Ovary (tissue), 9 donors: ENCODE data around the gene PRKACG. TPM values are rescaled to one million over a fixed set of nuclear protein-coding genes. Genes with fewer than 3 reads are reported as not detected.

Experiments
- DNase-seq, 5 donors: peaks; one replicate each; pipeline ENCODE4 v3.0.0-alpha.2; 2019 to 2020
- H3K27ac ChIP-seq, 2 donors: fragments of 200-600 bp; one replicate each; pipeline versions ENCODE4 v1.5.1 to v1.8.0; 2019 to 2022
- H3K27me3 ChIP-seq: fragments of 200-600 bp; one replicate; pipeline ENCODE4 v1.8.0; 2022
- H3K36me3 ChIP-seq: fragments of 200-600 bp; sonication (generic); one replicate; pipeline ENCODE4 v1.5.1; 2019
- H3K4me1 ChIP-seq: one replicate; pipeline ENCODE4 v1.8.1; 2013; ENCODE audit warnings: mild to moderate bottlenecking, moderate library complexity; ENCODE audit not compliant: insufficient read depth
- H3K4me3 ChIP-seq: fragments of 200-600 bp; sonication (generic); one replicate; pipeline ENCODE4 v1.5.1; 2017
- H3K9me3 ChIP-seq, 2 donors: fragments of 200-600 bp in 1 of 2; sonication (generic) in 1 of 2; one replicate each; pipeline versions ENCODE4 v1.5.1 to v1.8.1; 2013 to 2019; ENCODE audit warnings: mild to moderate bottlenecking in 1 of 2, moderate library complexity in 1 of 2
- CTCF ChIP-seq, 3 donors: fragments of 450-650 bp in 2 of 3; fragments of 200-600 bp in 1 of 3; IDR thresholded peaks; one replicate each; pipeline versions ENCODE4 v1.5.1 to v1.8.0; 2016 to 2022; ENCODE audit warnings: antibody characterized with exemption in 3 of 3, mild to moderate bottlenecking in 1 of 3
- EP300 ChIP-seq: sonication (generic); formaldehyde crosslinking; IDR thresholded peaks from one replicate; pipeline ENCODE4 v1.6.1; 2017; ENCODE audit warnings: antibody characterized with exemption
- POLR2A ChIP-seq: fragments of 450-650 bp; IDR thresholded peaks from one replicate; pipeline ENCODE4 v1.6.1; 2017; ENCODE audit warnings: antibody characterized with exemption, mild to moderate bottlenecking, moderate library complexity
- WGBS, 3 donors: extraction: QIAGEN DNeasy Blood & Tissue Kit in 1 of 3; methylation state at CpG; one replicate each; pipeline versions ENCODE4 v1.1.5 to v1.1.7; 2013 to 2017; 5-methylcytosine and 5-hydroxymethylcytosine counted together
- intact Hi-C, 4 donors: fragments of 100-400 bp; cut with DNase I; formaldehyde crosslinking; loops; one replicate each; pipeline versions ENCODE4 v1.11.0 to v1.15.1; 2022 to 2023
- polyA plus RNA-seq, 2 donors: library from polyadenylated mRNA; stranded (reverse); fragments of 200-250 nt in 1 of 2; fragments of 350-450 nt in 1 of 2; fragmentation: Illumina TruSeq in 1 of 2; extraction: RNeasy Lipid Tissue Mini Kit (QIAGEN cat#74804) in 1 of 2; gene quantifications; one replicate each; pipeline ENCODE4 v1.2.3, GENCODE V29; 2013 to 2014
- total RNA-seq, 7 donors: library from RNA; depleted of rRNA in 2 of 7; stranded (reverse); fragments of >200 nt in 2 of 7; fragmentation: NEBNext Ultra II Directional in 3 of 7; extraction: Animal tissue kit (Norgen Biotek cat#: 25700) in 3 of 7; gene quantifications; one replicate each; pipeline versions ENCODE4 v1.1.0 to v1.2.4, GENCODE V29; 2016 to 2023
- donor health status: DM: no; HTN: no; CAD: no; lungs with moderate emphysema.
- donor health status: DM: no; HTN: no; CAD: no.
- donor health status: Bipolar disorder and iron deficiency.
- donor health status: DM: yes; HTN: yes; CAD: no.
- donor health status: DM: no; HTN: no; CAD: no.
- donor health status: DM: yes; HTN: yes; CAD: no.

Gene PRKACG
- total and polyA plus RNA-seq, 9 donors = not detected

GRCh38 chr9:69023650-69024049 is 9.7 kb upstream of the PRKACG start:
- no peak overlapping the region for H3K27ac ChIP-seq
- TF ChIP-seq EP300 (no peak), POLR2A (no peak)
- H3K4me1 ChIP-seq = no peaks in the 10 kb centered on the region
- no peak for DNase-seq
- no peaks in the 10 kb centered on the region for H3K36me3 ChIP-seq
- no peak overlapping the region for H3K4me3 ChIP-seq
- H3K27me3 ChIP-seq = no peaks in the 10 kb centered on the region
- H3K9me3 ChIP-seq = no peaks in the 10 kb centered on the region
- WGBS, 3 donors = 38 to 53% (median 46%) methylated on average over 7 of the region's 7 CpGs
- intact Hi-C loops = loop anchor here in 2 of 4 donors (2.0 to 10.0 kb wide), 2 partner anchors 21 to 439 kb away; no protein-coding TSS in a partner anchor

- Histone ChIP-seq H3K36me3 (no peaks in the 10 kb centered on the region), H3K4me1 (no peaks in the 10 kb centered on the region), H3K27me3 (no peaks in the 10 kb centered on the region), H3K27ac (no peak overlapping the region), H3K9me3 (no peaks in the 10 kb centered on the region), H3K4me3 (no peak overlapping the region)
- WGBS, 3 donors = 96 to 99% (median 97%) methylated on average over 8 of the region's 8 CpGs
- intact Hi-C loops = loop anchor here in 1 of 4 donors (10.0 kb wide), 1 partner anchor 436 kb away; no protein-coding TSS in a partner anchor
- TF ChIP-seq POLR2A (no peak), CTCF (IDR thresholded peaks at IDR 0.05) (no peak), EP300 (no peak)
- DNase-seq = no peak
Measured at GRCh38 chr9:69020301-69021145, 6.6 kb upstream of the PRKACG start.

GRCh38 chr9:69019808-69020207 is 5.9 kb upstream of the PRKACG start:
- intact Hi-C loops = loop anchor here in 1 of 4 donors (10.0 kb wide), 1 partner anchor 435 kb away; no protein-coding TSS in a partner anchor
- no peaks in the 10 kb centered on the region for H3K9me3 ChIP-seq
- WGBS, 3 donors = 57 to 63% (median 61%) methylated on average over 3 of the region's 3 CpGs

GRCh38 chr9:69018737-69019136 is 4.8 kb upstream of the PRKACG start:
- no peaks in the 10 kb centered on the region for H3K9me3 ChIP-seq
- H3K4me1 ChIP-seq = no peaks in the 10 kb centered on the region
- TF ChIP-seq EP300 (no peak), POLR2A (no peak)
- intact Hi-C loops = no loop called here
- no peak overlapping the region for H3K4me3 ChIP-seq
- no peak overlapping the region for H3K27ac ChIP-seq
- no peaks in the 10 kb centered on the region for H3K27me3 ChIP-seq
- H3K36me3 ChIP-seq = no peaks in the 10 kb centered on the region
- no peak for DNase-seq
- 76 to 78% (median 78%) methylated on average over 5 of the region's 5 CpGs for WGBS, 3 donors

More at GRCh38 chr9:69019808-69020207, 5.9 kb upstream of the PRKACG start:
- TF ChIP-seq EP300 (no peak), POLR2A (no peak), CTCF (IDR thresholded peaks at IDR 0.05) (no peak)
- Histone ChIP-seq H3K27me3 (no peaks in the 10 kb centered on the region), H3K36me3 (no peaks in the 10 kb centered on the region), H3K4me3 (no peak overlapping the region), H3K27ac (no peak overlapping the region), H3K4me1 (no peaks in the 10 kb centered on the region)
- no peak for DNase-seq

- Histone ChIP-seq H3K36me3 (no peaks in the 10 kb centered on the region), H3K9me3 (no peaks in the 10 kb centered on the region), H3K4me1 (no peaks in the 10 kb centered on the region), H3K4me3 (no peak overlapping the region), H3K27me3 (no peaks in the 10 kb centered on the region), H3K27ac (no peak overlapping the region)
- no peak for DNase-seq
- WGBS, 3 donors = 40 to 42% (median 42%) methylated on average over 5 of the region's 5 CpGs
- no peak for TF ChIP-seq POLR2A
- TF ChIP-seq CTCF (IDR thresholded peaks at IDR 0.05) = no peak
- TF ChIP-seq EP300 = no peak
- intact Hi-C loops = no loop called here
Measured at GRCh38 chr9:69016191-69017096, 2.5 kb upstream of the PRKACG start.
